ENCODE data around the gene CLIC4. TPM values are rescaled to one million over a fixed set of nuclear protein-coding genes. Genes with fewer than 3 reads are reported as not detected.

The CLIC4 gene
- total and polyA plus RNA-seq, 2 experiments from 2014 or later, result 92.5 to 308 TPM

- no peak for DNase-seq (ENCODE audit: low spot score)
- H3K9me3 Mint-ChIP-seq, result no peaks in the 10 kb centered on the region
- H3K36me3 Mint-ChIP-seq (ENCODE audit: low read depth), result no peaks in the 10 kb centered on the region
- Histone ChIP-seq H3K36me3 (ENCODE audit: insufficient read depth) (no peaks in the 10 kb centered on the region), H3K9me2 (ENCODE audit: insufficient read depth) (no peaks in the 10 kb centered on the region), H3K4me2 (no peak overlapping the region), H4K20me1 (replicated peaks; ENCODE audit: insufficient read depth) (no peaks in the 10 kb centered on the region), H3F3A (replicated peaks; ENCODE audit: low read depth) (no peaks in the 10 kb centered on the region), H3K79me2 (replicated peaks; ENCODE audit: insufficient read depth) (no peaks in the 10 kb centered on the region), H3K27me3 (ENCODE audit: insufficient read depth) (no peaks in the 10 kb centered on the region), H3K4me1 (ENCODE audit: insufficient read depth) (0 out of 2 replicates have a peak, but pooled peaks cover 9% of the 10 kb centered on the region), H3K27ac (ENCODE audit: low read depth) (no peak overlapping the region), H2AFZ (no peak overlapping the region), H3K4me3 (no peak overlapping the region)
- no peak overlapping the region for H3K27ac Mint-ChIP-seq
- H3K4me1 Mint-ChIP-seq, result peaks cover 14% of the 10 kb centered on the region
- TF ChIP-seq NANOG (IDR thresholded peaks at IDR 0.05; ENCODE audit: borderline replicate concordance), result no peak
- no peak overlapping the region for H3K4me3 Mint-ChIP-seq
- peaks cover 19% of the 10 kb centered on the region for H3K27me3 Mint-ChIP-seq (ENCODE audit: insufficient read depth, low read depth, poor library complexity)
- ATAC-seq, result no peak
These were observed 120.3 kb downstream of the CLIC4 start for GRCh38 chr1:24865587-24865986.

- no peaks in the 10 kb centered on the region for H3F3A ChIP-seq (replicated peaks; ENCODE audit: low read depth)
- H3K9me3 Mint-ChIP-seq, result no peaks in the 10 kb centered on the region
These were observed 121.2 kb downstream of the CLIC4 start for GRCh38 chr1:24866211-24867083.

More at GRCh38 chr1:24866211-24867083, 121.2 kb downstream of the CLIC4 start:
- Histone ChIP-seq H4K20me1 (replicated peaks; ENCODE audit: insufficient read depth) (no peaks in the 10 kb centered on the region), H3K4me2 (no peak overlapping the region), H2AFZ (no peak overlapping the region), H3K36me3 (ENCODE audit: insufficient read depth) (no peaks in the 10 kb centered on the region), H3K79me2 (replicated peaks; ENCODE audit: insufficient read depth) (no peaks in the 10 kb centered on the region), H3K27me3 (ENCODE audit: insufficient read depth) (no peaks in the 10 kb centered on the region), H3K4me3 (no peak overlapping the region), H3K4me1 (ENCODE audit: insufficient read depth) (0 out of 2 replicates have a peak, but pooled peaks cover 9% of the 10 kb centered on the region), H3K27ac (ENCODE audit: low read depth) (no peak overlapping the region), H3K9me2 (ENCODE audit: insufficient read depth) (no peaks in the 10 kb centered on the region)
- no peak for DNase-seq (ENCODE audit: low spot score)
- TF ChIP-seq CTCF (conservative IDR thresholded peaks at IDR 0.05; ENCODE audit: low read depth in 2 of 2), result no peak
- Mint-ChIP-seq H3K4me1 (peaks cover 17% of the 10 kb centered on the region), H3K4me3 (no peak overlapping the region), H3K27me3 (ENCODE audit: insufficient read depth, low read depth, poor library complexity) (peaks cover 19% of the 10 kb centered on the region), H3K36me3 (ENCODE audit: low read depth) (no peaks in the 10 kb centered on the region), H3K27ac (no peak overlapping the region)
- ATAC-seq, result no peak

All from GM23338 (cell line).